Ovary (tissue), 9 donors: Measurements from ENCODE around the gene YWHAB. TPM values are rescaled to one million over a fixed set of nuclear protein-coding genes. Genes with fewer than 3 reads are reported as not detected.

Experiments
- DNase-seq, 5 donors: peaks; one replicate each; pipeline ENCODE4 v3.0.0-alpha.2; 2019 to 2020
- H3K27ac ChIP-seq, 2 donors: fragments of 200-600 bp; one replicate each; pipeline versions ENCODE4 v1.5.1 to v1.8.0; 2019 to 2022
- H3K27me3 ChIP-seq: fragments of 200-600 bp; one replicate; pipeline ENCODE4 v1.8.0; 2022
- H3K36me3 ChIP-seq: fragments of 200-600 bp; sonication (generic); one replicate; pipeline ENCODE4 v1.5.1; 2019
- H3K4me1 ChIP-seq: one replicate; pipeline ENCODE4 v1.8.1; 2013; ENCODE audit warnings: mild to moderate bottlenecking, moderate library complexity; ENCODE audit not compliant: insufficient read depth
- H3K4me3 ChIP-seq: fragments of 200-600 bp; sonication (generic); one replicate; pipeline ENCODE4 v1.5.1; 2017
- H3K9me3 ChIP-seq, 2 donors: fragments of 200-600 bp in 1 of 2; sonication (generic) in 1 of 2; one replicate each; pipeline versions ENCODE4 v1.5.1 to v1.8.1; 2013 to 2019; ENCODE audit warnings: mild to moderate bottlenecking in 1 of 2, moderate library complexity in 1 of 2
- CTCF ChIP-seq, 3 donors: fragments of 450-650 bp in 2 of 3; fragments of 200-600 bp in 1 of 3; IDR thresholded peaks; one replicate each; pipeline versions ENCODE4 v1.5.1 to v1.8.0; 2016 to 2022; ENCODE audit warnings: antibody characterized with exemption in 3 of 3, mild to moderate bottlenecking in 1 of 3
- EP300 ChIP-seq: sonication (generic); formaldehyde crosslinking; IDR thresholded peaks from one replicate; pipeline ENCODE4 v1.6.1; 2017; ENCODE audit warnings: antibody characterized with exemption
- POLR2A ChIP-seq: fragments of 450-650 bp; IDR thresholded peaks from one replicate; pipeline ENCODE4 v1.6.1; 2017; ENCODE audit warnings: antibody characterized with exemption, mild to moderate bottlenecking, moderate library complexity
- WGBS, 3 donors: extraction: QIAGEN DNeasy Blood & Tissue Kit in 1 of 3; methylation state at CpG; one replicate each; pipeline versions ENCODE4 v1.1.5 to v1.1.7; 2013 to 2017; 5-methylcytosine and 5-hydroxymethylcytosine counted together
- intact Hi-C, 4 donors: fragments of 100-400 bp; cut with DNase I; formaldehyde crosslinking; loops; one replicate each; pipeline versions ENCODE4 v1.11.0 to v1.15.1; 2022 to 2023
- polyA plus RNA-seq, 2 donors: library from polyadenylated mRNA; stranded (reverse); fragments of 200-250 nt in 1 of 2; fragments of 350-450 nt in 1 of 2; fragmentation: Illumina TruSeq in 1 of 2; extraction: RNeasy Lipid Tissue Mini Kit (QIAGEN cat#74804) in 1 of 2; gene quantifications; one replicate each; pipeline ENCODE4 v1.2.3, GENCODE V29; 2013 to 2014
- total RNA-seq, 7 donors: library from RNA; depleted of rRNA in 2 of 7; stranded (reverse); fragments of >200 nt in 2 of 7; fragmentation: NEBNext Ultra II Directional in 3 of 7; extraction: Animal tissue kit (Norgen Biotek cat#: 25700) in 3 of 7; gene quantifications; one replicate each; pipeline versions ENCODE4 v1.1.0 to v1.2.4, GENCODE V29; 2016 to 2023
- donor health status: DM: no; HTN: no; CAD: no; lungs with moderate emphysema.
- donor health status: DM: no; HTN: no; CAD: no.
- donor health status: Bipolar disorder and iron deficiency.
- donor health status: DM: yes; HTN: yes; CAD: no.
- donor health status: DM: no; HTN: no; CAD: no.
- donor health status: DM: yes; HTN: yes; CAD: no.

The YWHAB gene
- total and polyA plus RNA-seq, 9 donors, result 55.1 to 252 (median 117) TPM

- Histone ChIP-seq H3K4me1 (no peaks in the 10 kb centered on the region), H3K36me3 (no peaks in the 10 kb centered on the region), H3K27ac (no peak overlapping the region), H3K9me3 (no peaks in the 10 kb centered on the region), H3K4me3 (no peak overlapping the region), H3K27me3 (no peaks in the 10 kb centered on the region)
- DNase-seq, result peak in 3 of 5 donors; percentile 28 to 51 (median 31)
- no peak for TF ChIP-seq CTCF (IDR thresholded peaks at IDR 0.05)
- no peak for TF ChIP-seq EP300
- no peak for TF ChIP-seq POLR2A
- 72 to 75% (median 73%) methylated on average over 21 of the region's 21 CpGs for WGBS, 3 donors
- intact Hi-C loops, result no loop called here
These were observed 25.9 kb downstream of the YWHAB start for GRCh38 chr20:44911264-44911921.

GRCh38 chr20:44912189-44912588, 26.7 kb downstream of the YWHAB start:
- DNase-seq, result no peak
- H3K4me1 ChIP-seq, result no peaks in the 10 kb centered on the region
- no peaks in the 10 kb centered on the region for H3K9me3 ChIP-seq
- no peak overlapping the region for H3K4me3 ChIP-seq
- 91 to 97% (median 93%) methylated on average over 2 of the region's 2 CpGs for WGBS, 3 donors
- TF ChIP-seq EP300 (no peak), POLR2A (no peak), CTCF (IDR thresholded peaks at IDR 0.05) (no peak)
- no peak overlapping the region for H3K27ac ChIP-seq
- H3K36me3 ChIP-seq, result no peaks in the 10 kb centered on the region
- intact Hi-C loops, result no loop called here
- H3K27me3 ChIP-seq, result no peaks in the 10 kb centered on the region

GRCh38 chr20:44914924-44915323, 29.4 kb downstream of the YWHAB start:
- Histone ChIP-seq H3K36me3 (no peaks in the 10 kb centered on the region), H3K9me3 (no peaks in the 10 kb centered on the region), H3K4me1 (no peaks in the 10 kb centered on the region), H3K27ac (no peak overlapping the region), H3K27me3 (no peaks in the 10 kb centered on the region), H3K4me3 (no peak overlapping the region)
- intact Hi-C loops, result no loop called here
- DNase-seq, result no peak
- TF ChIP-seq EP300, result no peak
- TF ChIP-seq CTCF (IDR thresholded peaks at IDR 0.05), result no peak
- TF ChIP-seq POLR2A, result no peak
- WGBS, 3 donors, result 68 to 72% (median 71%) methylated on average over 1 of the region's 1 CpG

GRCh38 chr20:44916586-44916985, 31.1 kb downstream of the YWHAB start:
- intact Hi-C loops, result no loop called here
- no peaks in the 10 kb centered on the region for H3K36me3 ChIP-seq

GRCh38 chr20:44917399-44917798, 31.9 kb downstream of the YWHAB start:
- Histone ChIP-seq H3K36me3 (no peaks in the 10 kb centered on the region), H3K4me3 (no peak overlapping the region), H3K4me1 (no peaks in the 10 kb centered on the region), H3K27ac (no peak overlapping the region), H3K27me3 (no peaks in the 10 kb centered on the region), H3K9me3 (no peaks in the 10 kb centered on the region)
- intact Hi-C loops, result no loop called here
- no peak for TF ChIP-seq EP300
- 96 to 98% (median 97%) methylated on average over 2 of the region's 2 CpGs for WGBS, 3 donors
- no peak for DNase-seq

More at GRCh38 chr20:44916586-44916985, 31.1 kb downstream of the YWHAB start:
- no peak for DNase-seq
- Histone ChIP-seq H3K27ac (no peak overlapping the region), H3K9me3 (no peaks in the 10 kb centered on the region), H3K27me3 (no peaks in the 10 kb centered on the region), H3K4me3 (no peak overlapping the region), H3K4me1 (no peaks in the 10 kb centered on the region)
- WGBS, 3 donors, result 91 to 94% (median 92%) methylated on average over 12 of the region's 12 CpGs
- no peak for TF ChIP-seq POLR2A
